Liver (tissue), 9 donors: ENCODE results near the gene MKI67. TPM values are rescaled to one million over a fixed set of nuclear protein-coding genes. Genes with fewer than 3 reads are reported as not detected.

Experiments used
- DNase-seq: peaks from one replicate; pipeline ENCODE4 v3.0.0-alpha.2; 2017; ENCODE audit warnings: low spot score
- H3K27ac ChIP-seq, 2 donors: one replicate each; pipeline ENCODE4 v1.7.0; 2013; ENCODE audit warnings: inconsistent platforms in 2 of 2, low read length in 2 of 2, control low read depth in 1 of 2, low read depth in 1 of 2, mild to moderate bottlenecking in 1 of 2
- H3K27me3 ChIP-seq, 4 donors: one replicate each; pipeline versions ENCODE4 v1.6.1 to v1.7.0; 2013; ENCODE audit warnings: low read length in 3 of 4, inconsistent platforms in 1 of 4, mild to moderate bottlenecking in 1 of 4, moderate library complexity in 1 of 4; ENCODE audit not compliant: control insufficient read depth in 4 of 4, insufficient read depth in 4 of 4
- H3K36me3 ChIP-seq, 4 donors: one replicate each; pipeline versions ENCODE4 v1.6.1 to v1.7.0; 2013; ENCODE audit warnings: low read length in 3 of 4, mild to moderate bottlenecking in 3 of 4, low read depth in 1 of 4, moderate library complexity in 1 of 4; ENCODE audit not compliant: control insufficient read depth in 4 of 4, insufficient read depth in 3 of 4
- H3K4me1 ChIP-seq, 4 donors: one replicate each; pipeline versions ENCODE4 v1.6.1 to v1.7.0; 2013; ENCODE audit warnings: low read length in 3 of 4, mild to moderate bottlenecking in 3 of 4, moderate library complexity in 1 of 4; ENCODE audit not compliant: control insufficient read depth in 4 of 4, insufficient read depth in 4 of 4
- H3K4me3 ChIP-seq, 3 donors: one replicate each; pipeline versions ENCODE4 v1.6.1 to v1.7.0; 2013; ENCODE audit warnings: low read length in 3 of 3, control low read depth in 1 of 3, low read depth in 1 of 3, mild to moderate bottlenecking in 1 of 3
- H3K9ac ChIP-seq, 2 donors: one replicate each; pipeline ENCODE4 v1.7.0; 2013; ENCODE audit warnings: low read length in 2 of 2, mild to moderate bottlenecking in 2 of 2, moderate library complexity in 2 of 2, control low read depth in 1 of 2, low read depth in 1 of 2
- H3K9me3 ChIP-seq, 4 donors: one replicate each; pipeline versions ENCODE4 v1.6.1 to v1.7.0; 2013; ENCODE audit warnings: low read length in 3 of 4; ENCODE audit not compliant: control insufficient read depth in 4 of 4
- FOXA1 ChIP-seq: IDR thresholded peaks from 2 replicates; pipeline ENCODE4 v1.6.1; 2016; ENCODE audit warnings: antibody characterized with exemption
- FOXA2 ChIP-seq: IDR thresholded peaks from 2 replicates; pipeline ENCODE4 v1.6.1; 2016; ENCODE audit warnings: antibody characterized with exemption
- GABPA ChIP-seq, 2 donors: IDR thresholded peaks in 1 of 2; conservative IDR thresholded peaks in 1 of 2; 2 replicates each; pipeline ENCODE4 v1.6.1; 2016; ENCODE audit warnings: antibody characterized with exemption in 2 of 2, mild to moderate bottlenecking in 1 of 2, moderate library complexity in 1 of 2
- HNF4A ChIP-seq, 2 donors: conservative IDR thresholded peaks; 2 replicates each; pipeline ENCODE4 v1.6.1; 2016; ENCODE audit warnings: antibody characterized with exemption in 2 of 2, mild to moderate bottlenecking in 2 of 2
- JUND ChIP-seq, 2 donors: IDR thresholded peaks; 2 replicates each; pipeline ENCODE4 v1.6.1; 2016; ENCODE audit warnings: antibody characterized with exemption in 2 of 2
- NR2F2 ChIP-seq: IDR thresholded peaks from 2 replicates; pipeline ENCODE4 v1.6.1; 2016; ENCODE audit warnings: antibody characterized with exemption
- RAD21 ChIP-seq, 2 donors: IDR thresholded peaks; 2 replicates each; pipeline ENCODE4 v1.6.1; 2016; ENCODE audit warnings: antibody characterized with exemption in 2 of 2, mild to moderate bottlenecking in 2 of 2
- RXRA ChIP-seq, 2 donors: IDR thresholded peaks; 2 replicates each; pipeline ENCODE4 v1.6.1; 2017 to 2018; ENCODE audit warnings: antibody characterized with exemption in 2 of 2, mild to moderate bottlenecking in 1 of 2
- SP1 ChIP-seq: IDR thresholded peaks from 2 replicates; pipeline ENCODE4 v1.6.1; 2018; ENCODE audit warnings: antibody characterized with exemption, mild to moderate bottlenecking
- TAF1 ChIP-seq: conservative IDR thresholded peaks from 2 replicates; pipeline ENCODE4 v1.6.1; 2016; ENCODE audit warnings: antibody characterized with exemption, mild to moderate bottlenecking
- YY1 ChIP-seq: IDR thresholded peaks from 2 replicates; pipeline ENCODE4 v1.6.1; 2016; ENCODE audit warnings: antibody characterized with exemption, mild to moderate bottlenecking
- WGBS: extraction: QIAGEN DNeasy Blood & Tissue Kit; methylation state at CpG from one replicate; pipeline ENCODE4 v1.1.7; 2013; 5-methylcytosine and 5-hydroxymethylcytosine counted together
- polyA plus RNA-seq, 2 donors: library from polyadenylated mRNA; stranded (reverse) in 1 of 2; unstranded in 1 of 2; fragments of 200-250 nt in 1 of 2; fragments of >200 nt in 1 of 2; fragmentation: Nextera tagmentation in 1 of 2; extraction: Ambion mirVana in 1 of 2; gene quantifications; one replicate each; pipeline versions ENCODE4 v1.2.1 to v1.2.3, GENCODE V29; 2013 to 2015
- total RNA-seq, 2 donors: library from RNA; depleted of rRNA; stranded (reverse); fragments of >200 nt; gene quantifications; one replicate each; pipeline ENCODE4 v1.2.3, GENCODE V29; 2014
- TF ChIP-seq, protein P1 (sequence below): IDR thresholded peaks from 2 replicates; pipeline ENCODE4 v1.6.1; 2016; ENCODE audit warnings: antibody characterized with exemption, mild to moderate bottlenecking
- TF ChIP-seq, protein P2 (sequence below): IDR thresholded peaks from 2 replicates; pipeline ENCODE4 v1.6.1; 2016; ENCODE audit warnings: antibody characterized with exemption
- TF ChIP-seq, protein P3 (sequence below): IDR thresholded peaks from 2 replicates; pipeline ENCODE4 v1.6.1; 2016; ENCODE audit warnings: antibody characterized with exemption
- TF ChIP-seq, protein P4 (sequence below): IDR thresholded peaks from 2 replicates; pipeline ENCODE4 v1.6.1; 2016; ENCODE audit warnings: antibody characterized with exemption
- donor health status: healthy.
- donor health status: healthy.
- donor health status: healthy.
- donor health status: healthy.
- donor health status: healthy.

Gene MKI67
- total and polyA plus RNA-seq, 4 donors, result 0.25 to 54.5 (median 1.1) TPM

DNA sequence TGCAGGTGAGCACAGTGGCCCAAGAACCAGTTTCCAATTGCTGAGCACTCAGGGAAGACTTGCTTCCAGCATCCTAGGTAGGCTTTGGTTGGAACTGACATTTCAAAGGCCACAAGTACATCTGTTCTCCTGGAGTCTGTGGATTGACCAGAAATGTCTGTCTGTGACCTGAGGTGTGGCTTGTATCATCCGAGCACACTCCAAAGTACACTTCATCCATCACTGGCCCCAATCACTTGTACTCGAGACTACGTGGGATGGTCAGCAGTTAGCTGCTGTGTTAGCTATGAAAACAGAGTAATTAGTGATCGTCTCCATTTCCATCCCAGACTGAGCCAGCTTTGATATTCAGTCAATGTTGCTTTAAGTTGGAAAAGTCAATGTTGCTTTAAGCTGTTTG, 45.0 kb downstream of the MKI67 start:
- no peaks in the 10 kb centered on the region for H3K9me3 ChIP-seq
- no peaks in the 10 kb centered on the region for H3K4me1 ChIP-seq
- H3K27ac ChIP-seq, result no peak overlapping the region
- no peak overlapping the region for H3K9ac ChIP-seq
- peaks cover 0 to 3% (median 0%) of the 10 kb centered on the region in 4 donors for H3K27me3 ChIP-seq
- peaks cover 0 to 9% (median 0%) of the 10 kb centered on the region in 4 donors for H3K36me3 ChIP-seq
- DNase-seq, result no peak
- WGBS, result 51% methylated on average over 4 of the region's 4 CpGs
- TF ChIP-seq TAF1, result no peak
- no peak for TF ChIP-seq FOXA2
- TF ChIP-seq RAD21 (IDR thresholded peaks at IDR 0.05), result no peak
- no peak for TF ChIP-seq GABPA (IDR thresholded peaks at IDR 0.05 in 1 of 2, conservative IDR thresholded peaks at IDR 0.05 in 1 of 2)
- TF ChIP-seq YY1, result no peak
- TF ChIP-seq, protein P1, sequence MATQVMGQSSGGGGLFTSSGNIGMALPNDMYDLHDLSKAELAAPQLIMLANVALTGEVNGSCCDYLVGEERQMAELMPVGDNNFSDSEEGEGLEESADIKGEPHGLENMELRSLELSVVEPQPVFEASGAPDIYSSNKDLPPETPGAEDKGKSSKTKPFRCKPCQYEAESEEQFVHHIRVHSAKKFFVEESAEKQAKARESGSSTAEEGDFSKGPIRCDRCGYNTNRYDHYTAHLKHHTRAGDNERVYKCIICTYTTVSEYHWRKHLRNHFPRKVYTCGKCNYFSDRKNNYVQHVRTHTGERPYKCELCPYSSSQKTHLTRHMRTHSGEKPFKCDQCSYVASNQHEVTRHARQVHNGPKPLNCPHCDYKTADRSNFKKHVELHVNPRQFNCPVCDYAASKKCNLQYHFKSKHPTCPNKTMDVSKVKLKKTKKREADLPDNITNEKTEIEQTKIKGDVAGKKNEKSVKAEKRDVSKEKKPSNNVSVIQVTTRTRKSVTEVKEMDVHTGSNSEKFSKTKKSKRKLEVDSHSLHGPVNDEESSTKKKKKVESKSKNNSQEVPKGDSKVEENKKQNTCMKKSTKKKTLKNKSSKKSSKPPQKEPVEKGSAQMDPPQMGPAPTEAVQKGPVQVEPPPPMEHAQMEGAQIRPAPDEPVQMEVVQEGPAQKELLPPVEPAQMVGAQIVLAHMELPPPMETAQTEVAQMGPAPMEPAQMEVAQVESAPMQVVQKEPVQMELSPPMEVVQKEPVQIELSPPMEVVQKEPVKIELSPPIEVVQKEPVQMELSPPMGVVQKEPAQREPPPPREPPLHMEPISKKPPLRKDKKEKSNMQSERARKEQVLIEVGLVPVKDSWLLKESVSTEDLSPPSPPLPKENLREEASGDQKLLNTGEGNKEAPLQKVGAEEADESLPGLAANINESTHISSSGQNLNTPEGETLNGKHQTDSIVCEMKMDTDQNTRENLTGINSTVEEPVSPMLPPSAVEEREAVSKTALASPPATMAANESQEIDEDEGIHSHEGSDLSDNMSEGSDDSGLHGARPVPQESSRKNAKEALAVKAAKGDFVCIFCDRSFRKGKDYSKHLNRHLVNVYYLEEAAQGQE, result no peak
- H3K4me3 ChIP-seq, result no peak overlapping the region

DNA sequence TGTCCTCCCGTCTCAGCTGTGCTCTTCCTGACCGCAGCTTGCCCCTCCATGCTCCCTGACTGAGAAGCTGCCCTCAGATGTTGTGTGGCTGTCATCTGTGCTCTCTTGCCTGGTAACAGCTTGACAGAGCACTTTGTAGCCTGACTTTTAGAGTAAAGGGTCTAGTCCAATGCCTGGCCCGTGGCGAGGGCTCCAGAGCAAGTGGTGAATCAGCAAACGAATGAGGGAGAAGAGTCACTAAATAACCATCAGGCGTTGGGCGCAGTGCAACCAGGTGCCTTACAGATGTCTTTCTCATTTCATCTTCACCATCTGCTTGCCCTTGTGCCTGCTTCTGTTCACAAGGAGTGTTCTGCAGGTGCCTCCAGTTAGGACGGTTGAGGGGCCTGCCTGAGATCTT, 45.6 kb downstream of the MKI67 start:
- Histone ChIP-seq H3K36me3 (peaks cover 0 to 9% (median 0%) of the 10 kb centered on the region in 4 donors), H3K4me3 (no peak overlapping the region), H3K27me3 (peaks cover 0 to 3% (median 0%) of the 10 kb centered on the region in 4 donors), H3K4me1 (no peaks in the 10 kb centered on the region), H3K9me3 (no peaks in the 10 kb centered on the region), H3K27ac (no peak overlapping the region), H3K9ac (no peak overlapping the region)
- WGBS, result 90% methylated on average over 8 of the region's 8 CpGs
- DNase-seq, result no peak
- TF ChIP-seq YY1 (no peak), RAD21 (IDR thresholded peaks at IDR 0.05) (no peak), JUND (IDR thresholded peaks at IDR 0.05) (no peak), GABPA (IDR thresholded peaks at IDR 0.05 in 1 of 2, conservative IDR thresholded peaks at IDR 0.05 in 1 of 2) (no peak), SP1 (no peak)
- TF ChIP-seq, protein P2, sequence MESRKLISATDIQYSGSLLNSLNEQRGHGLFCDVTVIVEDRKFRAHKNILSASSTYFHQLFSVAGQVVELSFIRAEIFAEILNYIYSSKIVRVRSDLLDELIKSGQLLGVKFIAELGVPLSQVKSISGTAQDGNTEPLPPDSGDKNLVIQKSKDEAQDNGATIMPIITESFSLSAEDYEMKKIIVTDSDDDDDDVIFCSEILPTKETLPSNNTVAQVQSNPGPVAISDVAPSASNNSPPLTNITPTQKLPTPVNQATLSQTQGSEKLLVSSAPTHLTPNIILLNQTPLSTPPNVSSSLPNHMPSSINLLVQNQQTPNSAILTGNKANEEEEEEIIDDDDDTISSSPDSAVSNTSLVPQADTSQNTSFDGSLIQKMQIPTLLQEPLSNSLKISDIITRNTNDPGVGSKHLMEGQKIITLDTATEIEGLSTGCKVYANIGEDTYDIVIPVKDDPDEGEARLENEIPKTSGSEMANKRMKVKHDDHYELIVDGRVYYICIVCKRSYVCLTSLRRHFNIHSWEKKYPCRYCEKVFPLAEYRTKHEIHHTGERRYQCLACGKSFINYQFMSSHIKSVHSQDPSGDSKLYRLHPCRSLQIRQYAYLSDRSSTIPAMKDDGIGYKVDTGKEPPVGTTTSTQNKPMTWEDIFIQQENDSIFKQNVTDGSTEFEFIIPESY, result no peak

DNA sequence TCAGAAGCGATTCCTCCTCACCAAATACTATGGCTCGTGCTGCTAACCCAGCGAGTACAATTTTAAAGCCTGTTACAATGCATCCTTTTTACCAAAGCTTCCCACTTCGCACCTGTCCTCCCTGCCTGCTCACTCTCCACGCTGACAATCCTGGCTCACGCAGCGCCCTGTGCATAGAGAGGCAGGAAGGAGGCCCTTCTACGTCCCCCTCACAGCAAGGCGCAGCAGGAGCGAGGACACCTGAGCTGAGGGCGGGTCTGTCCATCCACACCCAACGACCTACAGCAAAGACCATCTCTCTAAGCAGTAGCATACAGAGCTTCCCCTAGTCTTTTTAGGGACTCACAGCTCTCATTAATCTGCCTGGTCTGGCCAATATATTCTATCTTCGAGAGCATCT, 46.0 kb downstream of the MKI67 start:
- no peak for DNase-seq
- Histone ChIP-seq H3K4me1 (no peaks in the 10 kb centered on the region), H3K27ac (no peak overlapping the region), H3K27me3 (peaks cover 0 to 3% (median 0%) of the 10 kb centered on the region in 4 donors), H3K9me3 (no peaks in the 10 kb centered on the region), H3K9ac (no peak overlapping the region), H3K4me3 (no peak overlapping the region), H3K36me3 (peaks cover 0 to 9% (median 0%) of the 10 kb centered on the region in 4 donors)
- 79% methylated on average over 13 of the region's 13 CpGs for WGBS
- TF ChIP-seq GABPA (IDR thresholded peaks at IDR 0.05 in 1 of 2, conservative IDR thresholded peaks at IDR 0.05 in 1 of 2), result no peak
- no peak for TF ChIP-seq JUND (IDR thresholded peaks at IDR 0.05)
- no peak for TF ChIP-seq SP1
- TF ChIP-seq, protein P2, result no peak
- TF ChIP-seq RXRA (IDR thresholded peaks at IDR 0.05), result no peak
- TF ChIP-seq, protein P3, sequence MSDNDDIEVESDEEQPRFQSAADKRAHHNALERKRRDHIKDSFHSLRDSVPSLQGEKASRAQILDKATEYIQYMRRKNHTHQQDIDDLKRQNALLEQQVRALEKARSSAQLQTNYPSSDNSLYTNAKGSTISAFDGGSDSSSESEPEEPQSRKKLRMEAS, result no peak
- TF ChIP-seq, protein P1, result no peak
- TF ChIP-seq NR2F2, result no peak
- no peak for TF ChIP-seq FOXA2
- no peak for TF ChIP-seq HNF4A (conservative IDR thresholded peaks at IDR 0.05)
- TF ChIP-seq, protein P4, sequence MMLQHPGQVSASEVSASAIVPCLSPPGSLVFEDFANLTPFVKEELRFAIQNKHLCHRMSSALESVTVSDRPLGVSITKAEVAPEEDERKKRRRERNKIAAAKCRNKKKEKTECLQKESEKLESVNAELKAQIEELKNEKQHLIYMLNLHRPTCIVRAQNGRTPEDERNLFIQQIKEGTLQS, result no peak
- no peak for TF ChIP-seq FOXA1
- no peak for TF ChIP-seq YY1
- no peak for TF ChIP-seq TAF1
